Nephron progenitor cell (in vitro differentiated cells): ENCODE results near the gene CD99L2.

Experiments used
- DNase-seq: peaks from one replicate; pipeline ENCODE4 v3.0.0; 2021
- H3K27ac Mint-ChIP-seq: 2 replicates; pipeline ENCODE4 v1.8.0; 2021; ENCODE audit warnings: mild to moderate bottlenecking, moderate library complexity, mixed read lengths
- H3K27me3 Mint-ChIP-seq: 2 replicates; pipeline ENCODE4 v1.8.0; 2021; ENCODE audit warnings: mild to moderate bottlenecking, low read depth, mixed read lengths; ENCODE audit not compliant: poor library complexity
- H3K36me3 Mint-ChIP-seq: 2 replicates; pipeline ENCODE4 v1.8.0; 2021; ENCODE audit warnings: low read depth, mixed read lengths
- H3K4me1 Mint-ChIP-seq: 2 replicates; pipeline ENCODE4 v1.8.0; 2021; ENCODE audit warnings: mixed read lengths
- H3K4me3 Mint-ChIP-seq: 2 replicates; pipeline ENCODE4 v1.8.0; 2021; ENCODE audit warnings: mild to moderate bottlenecking, moderate library complexity, mixed read lengths
- H3K9me3 Mint-ChIP-seq: 2 replicates; pipeline ENCODE4 v1.8.0; 2021; ENCODE audit warnings: mild to moderate bottlenecking, moderate library complexity, mixed read lengths
- TF ChIP-seq, protein P1 (sequence below): fragments of 200-600 bp; sonication (generic); IDR thresholded peaks from 2 replicates; pipeline ENCODE4 v1.5.0; 2021; ENCODE audit warnings: antibody characterized with exemption

The CD99L2 gene, protein sequence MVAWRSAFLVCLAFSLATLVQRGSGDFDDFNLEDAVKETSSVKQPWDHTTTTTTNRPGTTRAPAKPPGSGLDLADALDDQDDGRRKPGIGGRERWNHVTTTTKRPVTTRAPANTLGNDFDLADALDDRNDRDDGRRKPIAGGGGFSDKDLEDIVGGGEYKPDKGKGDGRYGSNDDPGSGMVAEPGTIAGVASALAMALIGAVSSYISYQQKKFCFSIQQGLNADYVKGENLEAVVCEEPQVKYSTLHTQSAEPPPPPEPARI

DNA sequence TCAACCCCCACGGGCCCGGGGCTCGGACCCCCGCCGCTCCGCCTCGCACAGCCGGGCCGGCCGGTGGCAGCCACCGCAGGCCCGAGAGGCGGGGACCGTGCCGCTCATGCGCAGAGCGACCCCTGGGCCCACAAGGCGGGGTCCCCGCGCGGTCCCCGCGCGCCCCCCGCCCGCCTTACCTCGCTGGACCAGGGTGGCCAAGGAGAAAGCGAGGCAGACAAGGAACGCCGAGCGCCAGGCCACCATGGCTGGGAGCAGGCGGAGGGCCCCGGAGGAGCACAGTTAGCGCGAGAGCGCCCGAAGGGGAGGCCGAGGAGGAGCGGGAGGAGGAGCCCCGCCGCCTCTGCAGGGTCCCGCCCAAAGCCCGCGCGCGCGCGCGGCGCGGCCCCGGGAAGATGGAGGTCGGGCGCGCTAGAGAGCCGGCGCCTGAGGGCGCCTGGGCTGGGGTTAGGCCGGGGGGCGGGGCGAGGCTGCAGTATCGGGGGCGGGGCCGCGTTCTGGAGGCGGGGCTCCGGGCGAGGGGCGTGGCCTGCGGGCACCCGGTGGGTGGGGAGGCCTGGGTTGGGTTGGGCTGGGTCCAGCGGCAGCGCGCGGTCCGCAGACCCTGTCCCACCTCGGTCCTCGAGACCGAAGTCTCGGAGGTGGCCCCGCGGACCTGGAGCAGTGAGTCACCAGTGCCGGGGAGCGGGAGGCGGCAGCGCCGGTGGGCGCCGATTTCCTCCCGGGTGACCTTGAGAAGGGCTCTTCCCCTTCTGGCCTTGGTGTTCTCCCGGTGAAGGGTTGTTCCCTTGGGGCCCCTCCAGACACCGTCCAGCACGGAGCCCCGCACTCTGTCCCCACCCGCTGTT, at the start of gene CD99L2:
Gene CD99L2, minus strand, starts transcription at position 326 of the 848 bp plus-strand sequence. Its CDS starts 80 bp downstream, at position 246.
- H3K9me3 Mint-ChIP-seq = peaks cover 41% of the 10 kb centered on the region
- H3K4me3 Mint-ChIP-seq = peak within 1 kb of the TSS; percentile 86
- H3K27ac Mint-ChIP-seq = peak within 1 kb of the TSS; percentile 61
- H3K4me1 Mint-ChIP-seq = peaks cover 31% of the 10 kb centered on the region
- peaks cover 6% of the 10 kb centered on the region for H3K36me3 Mint-ChIP-seq
- peaks cover 3% of the 10 kb centered on the region for H3K27me3 Mint-ChIP-seq
- peak; percentile 93 for DNase-seq
- TF ChIP-seq, protein P1, sequence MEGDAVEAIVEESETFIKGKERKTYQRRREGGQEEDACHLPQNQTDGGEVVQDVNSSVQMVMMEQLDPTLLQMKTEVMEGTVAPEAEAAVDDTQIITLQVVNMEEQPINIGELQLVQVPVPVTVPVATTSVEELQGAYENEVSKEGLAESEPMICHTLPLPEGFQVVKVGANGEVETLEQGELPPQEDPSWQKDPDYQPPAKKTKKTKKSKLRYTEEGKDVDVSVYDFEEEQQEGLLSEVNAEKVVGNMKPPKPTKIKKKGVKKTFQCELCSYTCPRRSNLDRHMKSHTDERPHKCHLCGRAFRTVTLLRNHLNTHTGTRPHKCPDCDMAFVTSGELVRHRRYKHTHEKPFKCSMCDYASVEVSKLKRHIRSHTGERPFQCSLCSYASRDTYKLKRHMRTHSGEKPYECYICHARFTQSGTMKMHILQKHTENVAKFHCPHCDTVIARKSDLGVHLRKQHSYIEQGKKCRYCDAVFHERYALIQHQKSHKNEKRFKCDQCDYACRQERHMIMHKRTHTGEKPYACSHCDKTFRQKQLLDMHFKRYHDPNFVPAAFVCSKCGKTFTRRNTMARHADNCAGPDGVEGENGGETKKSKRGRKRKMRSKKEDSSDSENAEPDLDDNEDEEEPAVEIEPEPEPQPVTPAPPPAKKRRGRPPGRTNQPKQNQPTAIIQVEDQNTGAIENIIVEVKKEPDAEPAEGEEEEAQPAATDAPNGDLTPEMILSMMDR = no peak

DNA sequence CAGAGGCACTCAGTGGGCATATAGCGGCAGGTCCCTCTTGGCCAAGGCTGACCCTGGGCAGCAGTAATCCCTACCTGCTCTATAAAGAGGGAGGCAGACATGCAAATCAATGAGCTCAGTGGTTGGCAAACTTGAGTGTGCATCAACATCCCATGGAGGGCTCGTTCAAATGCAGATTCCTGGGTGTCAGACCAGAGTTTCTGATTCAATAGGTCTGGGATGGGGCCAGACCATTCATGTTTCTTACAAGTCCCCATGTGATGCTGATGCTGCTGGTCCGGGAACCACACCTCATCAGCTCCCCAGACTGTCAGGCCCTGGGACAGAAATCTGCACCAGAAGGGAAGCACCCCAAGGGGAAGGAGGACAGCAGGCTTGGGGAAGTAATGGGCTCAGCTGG, 45.8 kb upstream of the CD99L2 start:
- Mint-ChIP-seq H3K4me3 (no peak overlapping the region), H3K27me3 (peaks cover 8% of the 10 kb centered on the region)

DNA sequence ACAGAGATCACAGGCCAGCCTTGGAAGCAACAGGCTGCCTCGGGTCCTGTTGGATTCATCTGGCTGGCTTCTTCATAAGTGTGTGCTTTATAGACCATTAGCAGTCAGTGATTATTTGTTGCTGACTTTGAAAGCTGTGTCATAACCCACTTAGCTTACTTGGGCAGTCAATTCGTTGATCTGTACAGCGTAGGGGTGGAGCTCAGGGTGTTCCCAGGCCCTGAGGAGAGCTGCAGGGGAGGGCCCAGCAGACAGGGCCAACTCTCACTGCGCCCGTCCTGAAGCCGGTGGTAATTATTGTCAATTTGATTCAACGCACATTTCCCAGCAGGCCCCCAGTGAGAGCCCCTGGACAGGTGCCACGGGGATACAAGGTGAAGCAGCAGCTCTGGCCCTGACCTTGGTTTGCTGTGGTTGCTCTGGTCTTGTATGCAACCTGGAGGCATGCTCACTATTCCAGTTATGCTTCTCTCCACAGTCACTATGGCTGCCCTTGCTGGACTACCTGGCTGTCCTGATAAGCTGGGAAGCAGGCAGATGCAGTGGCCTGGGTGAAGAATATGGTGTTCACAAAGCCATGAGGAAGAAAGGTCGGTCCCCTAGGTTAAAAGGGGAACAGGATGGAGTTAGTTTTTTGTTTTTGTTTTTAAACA, 44.6 kb upstream of the CD99L2 start:
- TF ChIP-seq, protein P1 = no peak
- Mint-ChIP-seq H3K27me3 (peaks cover 8% of the 10 kb centered on the region), H3K36me3 (no peaks in the 10 kb centered on the region), H3K4me3 (no peak overlapping the region), H3K27ac (no peak overlapping the region), H3K9me3 (peaks cover 28% of the 10 kb centered on the region), H3K4me1 (peaks cover 13% of the 10 kb centered on the region)
- no peak for DNase-seq

More for the DNA sequence above, 45.8 kb upstream of the CD99L2 start:
- DNase-seq = no peak
- TF ChIP-seq, protein P1 = no peak
- H3K36me3 Mint-ChIP-seq = no peaks in the 10 kb centered on the region
- peaks cover 14% of the 10 kb centered on the region for H3K4me1 Mint-ChIP-seq
- H3K9me3 Mint-ChIP-seq = peaks cover 28% of the 10 kb centered on the region
- no peak overlapping the region for H3K27ac Mint-ChIP-seq

DNA sequence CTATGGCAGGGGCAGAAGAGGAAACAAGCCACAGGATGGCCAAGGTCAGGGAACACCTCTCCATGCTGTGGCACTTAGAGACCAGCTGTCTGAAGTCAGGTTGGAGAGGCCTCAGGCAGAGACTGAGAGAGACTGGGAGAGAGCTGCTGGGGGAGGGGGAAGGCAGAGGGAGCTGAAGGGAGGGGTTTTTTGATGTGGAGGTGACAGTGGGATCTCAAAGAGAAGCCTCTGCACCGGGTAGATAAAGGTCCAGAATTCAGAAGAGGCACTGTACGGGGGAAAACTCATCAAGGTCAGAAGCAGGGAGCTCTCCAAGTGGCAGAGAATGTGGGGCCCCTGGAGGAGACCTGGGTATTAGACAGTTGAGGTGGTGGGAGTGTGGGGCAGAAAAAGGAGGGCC, 43.1 kb upstream of the CD99L2 start:
- DNase-seq = no peak
- TF ChIP-seq, protein P1 = no peak
- Mint-ChIP-seq H3K27me3 (peaks cover 8% of the 10 kb centered on the region), H3K36me3 (no peaks in the 10 kb centered on the region), H3K27ac (peak overlapping the region; percentile 71), H3K4me3 (no peak overlapping the region), H3K4me1 (peaks cover 16% of the 10 kb centered on the region), H3K9me3 (peaks cover 29% of the 10 kb centered on the region)

DNA sequence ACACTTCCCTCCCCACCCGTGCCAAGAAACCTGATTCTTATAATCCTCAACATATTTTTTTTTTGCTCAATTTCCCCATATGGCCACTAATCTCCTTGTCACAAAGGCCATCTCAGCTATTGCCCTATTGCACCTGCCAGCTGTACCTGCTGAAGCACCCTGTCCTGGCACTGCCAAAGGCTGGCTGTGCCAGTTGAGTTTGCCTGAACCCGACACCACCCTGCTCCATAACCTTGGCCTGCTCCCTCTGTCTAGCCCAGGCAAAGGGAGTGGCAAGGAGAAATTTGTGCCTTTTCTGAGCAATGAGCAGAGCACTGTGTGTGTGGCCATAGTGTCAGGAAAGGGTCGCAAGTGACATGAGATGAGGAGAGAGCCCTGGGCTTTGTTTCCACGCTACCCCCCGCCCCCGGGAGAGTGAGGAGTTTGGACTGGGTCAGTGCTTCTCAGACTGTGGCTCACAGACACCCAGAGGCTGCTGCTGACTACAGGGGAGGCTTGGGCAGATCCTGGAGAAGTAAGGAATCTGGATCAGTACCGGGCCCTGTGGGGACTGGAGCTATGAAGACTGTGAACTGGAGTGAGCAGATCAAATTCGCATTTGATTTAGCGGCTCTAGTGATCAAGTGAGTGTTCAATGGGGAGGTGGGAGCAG, 42.5 kb upstream of the CD99L2 start:
- Mint-ChIP-seq H3K4me3 (no peak overlapping the region), H3K36me3 (no peaks in the 10 kb centered on the region), H3K27me3 (peaks cover 8% of the 10 kb centered on the region), H3K27ac (peak overlapping the region; percentile 71), H3K4me1 (peaks cover 20% of the 10 kb centered on the region), H3K9me3 (peaks cover 34% of the 10 kb centered on the region)
- TF ChIP-seq, protein P1 = no peak
- DNase-seq = no peak
